Measurements from ENCODE around the gene KIF23. TPM values are rescaled to one million over a fixed set of nuclear protein-coding genes. Genes with fewer than 3 reads are reported as not detected.

The KIF23 gene
- total and polyA plus RNA-seq, 2 experiments from 2014 or later, result 52.9 to 103 TPM

DNA sequence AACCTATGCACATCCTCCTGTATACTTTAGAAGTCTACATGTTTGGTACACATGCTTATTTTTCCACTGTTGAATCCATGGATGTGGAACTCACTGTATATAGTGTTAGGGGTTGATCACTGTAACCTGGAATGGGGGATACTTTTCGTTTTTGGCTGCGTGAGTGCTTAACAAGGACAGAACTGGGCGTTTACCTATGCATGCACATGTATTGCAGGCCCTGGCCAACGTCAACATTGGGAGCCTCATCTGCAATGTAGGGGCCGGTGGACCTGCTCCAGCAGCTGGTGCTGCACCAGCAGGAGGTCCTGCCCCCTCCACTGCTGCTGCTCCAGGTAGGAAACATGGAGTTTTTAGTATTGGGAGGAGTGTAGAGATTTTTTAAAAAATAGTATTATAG is 40.8 kb downstream of the KIF23 start:
- Mint-ChIP-seq H3K36me3 (ENCODE audit: low read depth) (peaks cover 61% of the 10 kb centered on the region), H3K4me3 (peak overlapping the region; percentile 100), H3K27ac (peak overlapping the region; percentile 97), H3K9me3 (peaks cover 14% of the 10 kb centered on the region; the same call in 2 of the 3 replicates), H3K4me1 (peaks cover 15% of the 10 kb centered on the region; the same call in 2 of the 3 replicates), H3K27me3 (ENCODE audit: insufficient read depth, low read depth, poor library complexity) (peaks cover 2% of the 10 kb centered on the region)
- peaks cover 39% of the 10 kb centered on the region for H3K79me2 ChIP-seq (replicated peaks; ENCODE audit: insufficient read depth)
- TF ChIP-seq EZH2 (IDR thresholded peaks at IDR 0.05; ENCODE audit: low read depth, unreplicated experiment) (no peak), JUNB (IDR thresholded peaks at IDR 0.05; ENCODE audit: unreplicated experiment) (no peak), NANOG (IDR thresholded peaks at IDR 0.05; ENCODE audit: borderline replicate concordance) (no peak), REST (IDR thresholded peaks at IDR 0.05; ENCODE audit: unreplicated experiment) (no peak), ZNF462 (CRISPR knock-in tag; IDR thresholded peaks at IDR 0.05) (no peak), ETS1 (IDR thresholded peaks at IDR 0.05) (no peak), CREB1 (CRISPR knock-in tag; IDR thresholded peaks at IDR 0.05; ENCODE audit: low read depth) (no peak), EZH2phosphoT487 (IDR thresholded peaks at IDR 0.05; ENCODE audit: unreplicated experiment) (no peak)
- H3K4me2 ChIP-seq, result peak overlapping the region; percentile 86
- peaks cover 32% of the 10 kb centered on the region for H3K36me3 ChIP-seq (ENCODE audit: insufficient read depth)
- H2AFZ ChIP-seq, result no peak overlapping the region
- H3K9me2 ChIP-seq (ENCODE audit: insufficient read depth), result no peaks in the 10 kb centered on the region
- H3F3A ChIP-seq (replicated peaks; ENCODE audit: low read depth), result peaks cover 45% of the 10 kb centered on the region
- DNase-seq (ENCODE audit: low spot score), result no peak
- no peak for ATAC-seq
- H3K4me3 ChIP-seq, result peak overlapping the region; percentile 97
- peaks cover 16% of the 10 kb centered on the region for H3K4me1 ChIP-seq (ENCODE audit: insufficient read depth)
- peak overlapping the region; percentile 82 for H3K27ac ChIP-seq (ENCODE audit: low read depth)
- H4K20me1 ChIP-seq (replicated peaks; ENCODE audit: insufficient read depth), result peaks cover 53% of the 10 kb centered on the region
- no peaks in the 10 kb centered on the region for H3K27me3 ChIP-seq (ENCODE audit: insufficient read depth)

Data from GM23338 (cell line).